ENCODE data around the gene GSTM4. TPM values are rescaled to one million over a fixed set of nuclear protein-coding genes. Genes with fewer than 3 reads are reported as not detected.

GSTM4 gene
- polyA plus RNA-seq, 1 donor, result 68.4 TPM

DNA sequence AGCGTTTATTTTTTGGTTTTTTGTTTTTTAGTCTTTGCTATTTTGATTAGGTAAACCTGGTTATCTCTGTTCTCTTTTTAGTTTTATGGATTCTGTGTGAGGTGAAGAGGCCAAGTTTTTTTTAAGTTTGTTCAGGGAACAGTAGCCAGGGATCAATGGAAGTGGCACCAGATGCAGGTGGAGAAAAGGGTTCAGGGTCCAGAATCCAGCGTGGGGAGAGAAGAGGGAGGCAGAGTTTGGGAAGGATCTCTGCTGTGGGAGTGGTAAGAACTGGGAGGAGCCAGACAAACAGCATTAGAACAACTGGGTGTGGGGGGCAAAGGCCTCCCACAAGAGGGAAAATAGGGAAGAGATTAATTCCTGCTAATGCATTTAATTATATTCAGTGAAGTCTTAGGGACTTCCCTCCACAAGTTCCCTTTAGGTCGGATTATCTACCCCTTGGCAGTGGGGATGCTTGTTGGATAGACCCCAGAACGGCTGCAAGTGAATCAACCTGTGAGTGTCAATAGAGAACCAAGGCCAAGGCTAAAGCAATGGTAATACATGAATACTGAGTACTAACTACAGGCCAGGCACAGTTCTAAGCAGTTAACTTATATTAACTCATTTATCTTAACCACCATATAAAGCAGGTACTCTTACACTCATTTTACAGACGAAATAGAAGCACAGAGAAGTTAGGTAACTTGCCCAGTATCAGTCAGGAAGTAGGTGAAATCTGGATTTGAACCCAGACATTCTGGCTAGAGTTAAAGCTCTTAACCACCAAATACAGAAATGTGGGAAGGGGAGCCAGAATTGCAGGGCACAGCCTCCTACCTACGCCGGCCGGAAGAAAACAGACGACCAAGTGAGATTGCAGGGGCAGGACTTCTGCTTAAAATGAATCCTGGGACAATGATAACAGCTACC lies 37.0 kb upstream of the GSTM4 start:
- Histone ChIP-seq H3K4me3 (ENCODE audit: low read length) (peak overlapping the region; percentile 77), H3K27me3 (ENCODE audit: control insufficient read depth, insufficient read depth, low read length) (no peaks in the 10 kb centered on the region), H3K27ac (ENCODE audit: low read length) (peak overlapping the region; percentile 43), H3K9me3 (ENCODE audit: control insufficient read depth, low read depth, low read length) (no peaks in the 10 kb centered on the region), H3K4me1 (ENCODE audit: control insufficient read depth, insufficient read depth, low read length) (peaks cover 29% of the 10 kb centered on the region), H3K36me3 (ENCODE audit: control insufficient read depth, insufficient read depth, low read length) (no peaks in the 10 kb centered on the region)
- DNase-seq, result peak; percentile 31 to 78
- WGBS (ENCODE audit: insufficient coverage, low lambda C conversion rate), result 8% methylated on average over 2 of the region's 9 CpGs

DNA sequence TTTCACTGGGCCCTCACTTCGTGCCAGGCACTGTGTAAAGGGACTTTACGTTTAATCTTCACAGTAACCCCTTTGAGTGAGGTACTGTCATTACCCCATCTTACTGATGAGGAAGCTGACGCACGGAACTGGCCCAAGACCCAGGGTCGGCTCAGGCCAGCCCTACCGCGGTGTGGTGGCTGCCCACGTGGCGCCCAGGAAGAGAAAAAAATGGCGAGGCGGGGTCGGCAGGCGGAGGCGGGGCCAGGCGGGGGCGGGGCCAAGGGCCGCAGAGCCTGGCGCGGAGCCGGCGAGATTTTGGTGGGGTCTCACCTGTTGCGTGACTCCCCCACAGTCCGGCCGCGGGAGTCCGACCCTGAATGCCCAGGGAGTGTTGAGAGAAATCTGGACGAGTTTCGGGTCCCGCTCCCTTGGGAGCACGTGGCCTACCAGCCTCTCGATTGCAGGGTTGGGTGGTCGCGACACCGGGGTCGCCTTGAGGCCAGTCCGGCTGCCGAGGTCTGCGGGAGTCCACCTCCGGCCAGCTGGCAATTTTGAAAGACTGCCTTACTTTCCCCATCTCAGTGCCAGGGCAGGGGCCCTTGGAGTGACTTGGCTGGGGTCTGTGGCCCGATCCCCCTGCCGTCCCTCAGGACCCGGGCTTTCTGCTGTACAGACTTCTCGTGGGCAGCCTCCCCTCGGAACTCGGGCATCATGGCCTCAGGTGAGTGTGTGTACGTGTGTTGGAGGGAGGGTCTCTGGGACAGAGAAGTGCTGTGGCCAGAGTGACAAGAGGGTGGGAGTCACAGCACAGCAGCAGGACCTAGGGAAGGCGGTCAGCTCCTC lies 36.1 kb upstream of the GSTM4 start, which contains the start of the genes AMPD2 and GNAT2:
AMPD2 (plus strand) TSS at position 262 of the 825 bp plus-strand sequence. CDS start 1,339 bp downstream, outside the sequence.
GNAT2 (minus strand) TSS at position 41 of the 825 bp plus-strand sequence. CDS start 6,746 bp downstream, outside the sequence.
- Histone ChIP-seq H3K9me3 (ENCODE audit: control insufficient read depth, low read depth, low read length) (no peaks in the 10 kb centered on the region), H3K36me3 (ENCODE audit: control insufficient read depth, insufficient read depth, low read length) (no peaks in the 10 kb centered on the region), H3K27ac (ENCODE audit: low read length) (peak within 1 kb of the TSS; percentile 68), H3K4me3 (ENCODE audit: low read length) (peak within 1 kb of the TSS; percentile 77), H3K27me3 (ENCODE audit: control insufficient read depth, insufficient read depth, low read length) (no peaks in the 10 kb centered on the region), H3K4me1 (ENCODE audit: control insufficient read depth, insufficient read depth, low read length) (peaks cover 35% of the 10 kb centered on the region)
- WGBS (ENCODE audit: insufficient coverage, low lambda C conversion rate), result 0% methylated on average over 3 of the region's 47 CpGs
- peak; percentile 72 to 85 for DNase-seq

GRCh38 chr1:109620401-109620791 lies 35.5 kb upstream of the GSTM4 start:
- H3K4me3 ChIP-seq (ENCODE audit: low read length), result peak overlapping the region; percentile 77
- no CpG with 5 or more reads among the region's 9 CpGs for WGBS (ENCODE audit: insufficient coverage, low lambda C conversion rate)
- peak; percentile 23 to 61 for DNase-seq
- H3K27ac ChIP-seq (ENCODE audit: low read length), result peak overlapping the region; percentile 68
- H3K36me3 ChIP-seq (ENCODE audit: control insufficient read depth, insufficient read depth, low read length), result peaks cover 2% of the 10 kb centered on the region
- H3K27me3 ChIP-seq (ENCODE audit: control insufficient read depth, insufficient read depth, low read length), result no peaks in the 10 kb centered on the region
- H3K4me1 ChIP-seq (ENCODE audit: control insufficient read depth, insufficient read depth, low read length), result peaks cover 35% of the 10 kb centered on the region
- no peaks in the 10 kb centered on the region for H3K9me3 ChIP-seq (ENCODE audit: control insufficient read depth, low read depth, low read length)

- no CpG with 5 or more reads among the region's 18 CpGs for WGBS (ENCODE audit: insufficient coverage, low lambda C conversion rate)
- Histone ChIP-seq H3K4me1 (ENCODE audit: control insufficient read depth, insufficient read depth, low read length) (peaks cover 35% of the 10 kb centered on the region), H3K4me3 (ENCODE audit: low read length) (peak overlapping the region; percentile 77), H3K27me3 (ENCODE audit: control insufficient read depth, insufficient read depth, low read length) (no peaks in the 10 kb centered on the region), H3K36me3 (ENCODE audit: control insufficient read depth, insufficient read depth, low read length) (peaks cover 3% of the 10 kb centered on the region), H3K27ac (ENCODE audit: low read length) (peak overlapping the region; percentile 68), H3K9me3 (ENCODE audit: control insufficient read depth, low read depth, low read length) (no peaks in the 10 kb centered on the region)
- peak; percentile 91 to 93 for DNase-seq
These were observed 35.0 kb upstream of the GSTM4 start for GRCh38 chr1:109620841-109621286.

- H3K4me3 ChIP-seq (ENCODE audit: low read length), result peak overlapping the region; percentile 77
- H3K9me3 ChIP-seq (ENCODE audit: control insufficient read depth, low read depth, low read length), result no peaks in the 10 kb centered on the region
- peaks cover 35% of the 10 kb centered on the region for H3K4me1 ChIP-seq (ENCODE audit: control insufficient read depth, insufficient read depth, low read length)
- H3K27me3 ChIP-seq (ENCODE audit: control insufficient read depth, insufficient read depth, low read length), result no peaks in the 10 kb centered on the region
- WGBS (ENCODE audit: insufficient coverage, low lambda C conversion rate), result 30% methylated on average over 2 of the region's 13 CpGs
- H3K36me3 ChIP-seq (ENCODE audit: control insufficient read depth, insufficient read depth, low read length), result peaks cover 8% of the 10 kb centered on the region
- no peak for DNase-seq
- H3K27ac ChIP-seq (ENCODE audit: low read length), result no peak overlapping the region
These were observed 34.3 kb upstream of the GSTM4 start for GRCh38 chr1:109621379-109622136.

GRCh38 chr1:109622137-109622892 lies 33.6 kb upstream of the GSTM4 start:
- no peaks in the 10 kb centered on the region for H3K9me3 ChIP-seq (ENCODE audit: control insufficient read depth, low read depth, low read length)
- peaks cover 16% of the 10 kb centered on the region for H3K36me3 ChIP-seq (ENCODE audit: control insufficient read depth, insufficient read depth, low read length)
- peaks cover 35% of the 10 kb centered on the region for H3K4me1 ChIP-seq (ENCODE audit: control insufficient read depth, insufficient read depth, low read length)
- no peak overlapping the region for H3K27ac ChIP-seq (ENCODE audit: low read length)
- DNase-seq, result no peak
- no peak overlapping the region for H3K4me3 ChIP-seq (ENCODE audit: low read length)
- H3K27me3 ChIP-seq (ENCODE audit: control insufficient read depth, insufficient read depth, low read length), result no peaks in the 10 kb centered on the region
- WGBS (ENCODE audit: insufficient coverage, low lambda C conversion rate), result no CpG with 5 or more reads among the region's 11 CpGs

- DNase-seq, result no peak
- no peak overlapping the region for H3K4me3 ChIP-seq (ENCODE audit: low read length)
- WGBS (ENCODE audit: insufficient coverage, low lambda C conversion rate), result no CpG with 5 or more reads among the region's 3 CpGs
- no peaks in the 10 kb centered on the region for H3K9me3 ChIP-seq (ENCODE audit: control insufficient read depth, low read depth, low read length)
- H3K4me1 ChIP-seq (ENCODE audit: control insufficient read depth, insufficient read depth, low read length), result peaks cover 31% of the 10 kb centered on the region
- no peak overlapping the region for H3K27ac ChIP-seq (ENCODE audit: low read length)
- peaks cover 22% of the 10 kb centered on the region for H3K36me3 ChIP-seq (ENCODE audit: control insufficient read depth, insufficient read depth, low read length)
- no peaks in the 10 kb centered on the region for H3K27me3 ChIP-seq (ENCODE audit: control insufficient read depth, insufficient read depth, low read length)
These were observed 33.0 kb upstream of the GSTM4 start for GRCh38 chr1:109622895-109623294.

DNA sequence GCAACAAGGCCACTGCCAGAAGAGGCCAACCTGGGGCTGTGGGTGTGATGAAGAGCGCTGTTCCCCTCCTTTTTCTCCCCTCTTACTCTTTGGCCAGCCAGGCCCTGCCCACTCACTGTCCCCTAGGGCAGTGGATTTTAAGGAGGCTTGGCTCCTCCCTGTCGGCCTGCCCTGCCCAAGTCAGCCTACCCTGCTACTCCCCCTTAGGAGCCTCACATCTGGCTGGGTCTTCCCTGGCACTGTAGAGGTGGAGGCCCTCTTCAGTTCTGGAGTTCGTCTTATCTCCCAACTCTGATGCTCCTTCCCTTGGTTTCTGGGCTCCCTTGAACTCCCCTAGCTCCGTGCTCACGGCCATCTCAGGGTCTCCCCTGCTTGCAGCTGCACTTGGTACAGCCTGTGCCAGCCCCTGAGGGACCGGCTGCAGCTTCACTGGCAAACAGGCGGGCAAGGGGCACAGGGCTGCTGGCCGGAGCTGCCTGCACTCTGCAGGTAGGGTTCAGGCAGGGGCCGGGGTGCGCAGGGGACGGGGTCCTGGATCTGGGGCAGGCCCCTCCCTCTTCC lies 32.2 kb upstream of the GSTM4 start:
- peaks cover 29% of the 10 kb centered on the region for H3K4me1 ChIP-seq (ENCODE audit: control insufficient read depth, insufficient read depth, low read length)
- H3K36me3 ChIP-seq (ENCODE audit: control insufficient read depth, insufficient read depth, low read length), result peaks cover 30% of the 10 kb centered on the region
- H3K27me3 ChIP-seq (ENCODE audit: control insufficient read depth, insufficient read depth, low read length), result no peaks in the 10 kb centered on the region
- WGBS (ENCODE audit: insufficient coverage, low lambda C conversion rate), result no CpG with 5 or more reads among the region's 11 CpGs
- H3K9me3 ChIP-seq (ENCODE audit: control insufficient read depth, low read depth, low read length), result no peaks in the 10 kb centered on the region
- H3K27ac ChIP-seq (ENCODE audit: low read length), result no peak overlapping the region
- no peak for DNase-seq
- H3K4me3 ChIP-seq (ENCODE audit: low read length), result no peak overlapping the region

Measured in large intestine (tissue), 3 donors.